ENCODE measurements around the gene RTN3. TPM values are rescaled to one million over a fixed set of nuclear protein-coding genes. Genes with fewer than 3 reads are reported as not detected.
"Not testable (repeated sequence)": the region's sequence is repeated elsewhere in the genome, so short reads cannot be mapped to it uniquely, and the experiment has no call there.

RTN3 gene
- total RNA-seq, 1 experiment from 2014 or later = 93.9 TPM

GRCh38 chr11:63764679-63765647 is 83.7 kb downstream of the RTN3 start:
- Histone ChIP-seq H3K4me1 (replicated peaks) (peaks cover 20% of the 10 kb centered on the region), H3K9me3 (replicated peaks) (peaks cover 10% of the 10 kb centered on the region), H3K27ac (no peak overlapping the region), H3K36me3 (peaks cover 72% of the 10 kb centered on the region), H3K27me3 (replicated peaks) (no peaks in the 10 kb centered on the region), H3K4me3 (no peak overlapping the region)
- DNase-seq (ENCODE audit: low read depth in 1 of 2, low spot score in 2 of 2) = no peak

DNA sequence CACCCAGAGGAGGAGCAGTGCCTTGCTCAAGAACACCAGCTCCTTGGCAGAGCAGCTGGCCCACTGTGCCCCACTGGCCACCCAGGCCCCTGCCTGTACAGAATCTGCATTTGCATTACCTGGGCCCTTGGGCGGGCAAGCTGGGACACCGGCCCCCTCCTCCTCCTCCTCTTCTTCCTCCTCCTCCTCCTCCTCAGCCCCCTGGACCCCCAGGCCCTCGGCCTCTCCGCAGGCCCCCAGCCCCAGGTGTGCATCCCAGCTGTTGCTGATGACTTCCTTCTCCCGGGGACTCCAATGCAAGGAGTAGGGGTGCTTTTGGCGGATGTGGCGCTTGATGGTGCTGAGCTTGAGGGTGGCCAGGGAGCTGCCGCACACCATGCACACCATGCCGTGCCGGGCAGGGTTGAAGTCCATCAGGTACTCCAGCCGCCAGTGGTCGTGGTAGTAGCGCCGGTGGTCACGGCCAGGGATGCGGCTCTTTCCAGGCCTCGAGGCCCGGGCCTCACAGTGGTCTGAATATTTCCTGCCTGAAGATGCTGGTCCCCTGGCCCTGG is 84.5 kb downstream of the RTN3 start:
- H3K27ac ChIP-seq = no peak overlapping the region
- H3K36me3 ChIP-seq = peaks cover 64% of the 10 kb centered on the region
- peaks cover 10% of the 10 kb centered on the region for H3K9me3 ChIP-seq (replicated peaks)
- H3K4me3 ChIP-seq = no peak overlapping the region
- no peaks in the 10 kb centered on the region for H3K27me3 ChIP-seq (replicated peaks)
- no peak for DNase-seq (ENCODE audit: low read depth in 1 of 2, low spot score in 2 of 2)
- H3K4me1 ChIP-seq (replicated peaks) = peaks cover 20% of the 10 kb centered on the region

DNA sequence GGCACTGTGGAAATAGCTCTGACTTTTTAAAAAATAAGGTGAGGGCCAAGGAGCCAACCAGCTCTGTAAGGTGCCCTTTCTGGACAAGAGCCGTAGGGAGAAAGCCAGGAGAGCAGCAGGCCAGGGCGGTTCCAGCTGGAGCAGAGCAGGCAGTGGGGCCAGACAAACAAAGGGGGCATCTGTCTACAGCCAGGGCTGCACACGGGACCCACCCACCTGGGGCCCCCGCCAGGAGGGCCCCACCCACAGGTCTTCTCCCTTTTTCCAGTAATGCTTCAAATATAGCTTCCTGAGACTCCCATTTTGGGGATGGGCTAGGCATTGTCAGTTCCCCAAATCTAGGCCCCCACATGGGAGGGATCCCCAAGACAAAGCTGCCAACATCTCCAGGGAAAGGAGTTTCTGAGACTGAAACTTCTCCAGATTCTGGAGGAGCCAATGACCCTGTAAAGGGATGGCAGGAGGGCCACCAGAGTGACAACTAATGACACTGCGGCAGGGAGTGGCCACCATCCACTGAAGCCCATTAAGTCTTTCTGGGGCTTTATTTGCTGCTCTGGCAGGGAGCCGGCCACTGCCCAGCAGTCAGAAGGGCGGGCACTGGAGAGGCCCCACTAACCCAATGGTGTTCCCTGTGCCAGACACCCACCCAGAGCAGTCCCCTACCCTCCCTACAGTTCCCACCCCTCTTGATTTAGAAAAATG is 85.4 kb downstream of the RTN3 start:
- H3K27ac ChIP-seq = no peak overlapping the region
- no peaks in the 10 kb centered on the region for H3K27me3 ChIP-seq (replicated peaks)
- peaks cover 10% of the 10 kb centered on the region for H3K9me3 ChIP-seq (replicated peaks)
- no peak for DNase-seq (ENCODE audit: low read depth in 1 of 2, low spot score in 2 of 2)
- no peak overlapping the region for H3K4me3 ChIP-seq
- peaks cover 20% of the 10 kb centered on the region for H3K4me1 ChIP-seq (replicated peaks)
- H3K36me3 ChIP-seq = peaks cover 55% of the 10 kb centered on the region

- Histone ChIP-seq H3K36me3 (peaks cover 50% of the 10 kb centered on the region), H3K27me3 (replicated peaks) (no peaks in the 10 kb centered on the region), H3K4me3 (peak overlapping the region; percentile 98), H3K9me3 (replicated peaks) (peaks cover 10% of the 10 kb centered on the region), H3K4me1 (replicated peaks) (peaks cover 20% of the 10 kb centered on the region), H3K27ac (no peak overlapping the region)
- DNase-seq (ENCODE audit: low read depth in 1 of 2, low spot score in 2 of 2) = no peak
These were observed 85.9 kb downstream of the RTN3 start for GRCh38 chr11:63767267-63767564.

DNA sequence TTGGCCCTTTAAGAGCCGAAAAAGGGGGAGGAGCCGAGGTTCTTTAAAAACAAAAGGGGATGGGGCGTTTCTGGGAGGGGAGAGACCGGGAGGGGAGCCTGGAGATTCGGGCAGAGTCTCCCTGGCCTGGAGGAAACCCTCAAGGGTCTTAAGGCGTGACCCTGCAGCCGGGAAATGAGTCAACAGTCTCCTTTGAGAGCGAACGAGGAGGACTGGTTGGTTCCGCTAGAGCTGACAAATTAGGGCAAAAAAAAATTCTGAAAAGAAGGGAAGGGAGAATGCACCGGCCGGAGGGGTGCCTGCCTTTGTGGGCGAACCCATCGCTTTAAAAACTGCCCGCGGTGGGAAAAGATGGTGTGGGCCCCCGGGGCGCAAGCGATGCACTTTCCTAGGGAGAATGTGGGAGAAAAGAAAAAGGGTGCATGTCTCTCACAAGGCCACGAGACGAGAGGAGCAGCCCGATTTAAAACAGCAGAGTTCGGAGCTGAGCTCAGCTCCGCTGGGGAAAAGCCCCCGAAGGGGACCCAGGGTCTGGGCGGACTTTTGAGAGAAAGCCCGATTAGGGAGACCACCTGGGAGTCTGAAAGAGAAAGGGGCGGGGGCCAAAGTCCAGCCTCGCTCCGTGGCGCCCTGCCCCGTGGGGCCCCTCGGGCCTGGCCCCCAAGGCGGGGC is 86.4 kb downstream of the RTN3 start:
- Histone ChIP-seq H3K36me3 (peaks cover 45% of the 10 kb centered on the region), H3K27ac (peak overlapping the region; percentile 35), H3K27me3 (replicated peaks) (no peaks in the 10 kb centered on the region), H3K4me1 (replicated peaks) (peaks cover 20% of the 10 kb centered on the region), H3K9me3 (replicated peaks) (peaks cover 10% of the 10 kb centered on the region), H3K4me3 (peak overlapping the region; percentile 98)
- peak; percentile 78 to 87 for DNase-seq (ENCODE audit: low read depth in 1 of 2, low spot score in 2 of 2)

GRCh38 chr11:63768237-63769041 is 87.1 kb downstream of the RTN3 start, which contains the start of gene ZFTA:
TSS of gene ZFTA (minus strand) at chr11:63768775. CDS start at chr11:63768622, 153 bp downstream.
- peaks cover 10% of the 10 kb centered on the region for H3K9me3 ChIP-seq (replicated peaks)
- DNase-seq (ENCODE audit: low read depth in 1 of 2, low spot score in 2 of 2) = peak; percentile 73 to 85
- peaks cover 37% of the 10 kb centered on the region for H3K36me3 ChIP-seq
- peak within 1 kb of the TSS; percentile 98 for H3K4me3 ChIP-seq
- H3K27ac ChIP-seq = peak within 1 kb of the TSS; percentile 49
- H3K4me1 ChIP-seq (replicated peaks) = peaks cover 20% of the 10 kb centered on the region
- no peaks in the 10 kb centered on the region for H3K27me3 ChIP-seq (replicated peaks)

GRCh38 chr11:63769042-63769713 is 87.9 kb downstream of the RTN3 start:
- Histone ChIP-seq H3K4me3 (peak overlapping the region; percentile 98), H3K36me3 (peaks cover 34% of the 10 kb centered on the region), H3K9me3 (replicated peaks) (peaks cover 10% of the 10 kb centered on the region), H3K27ac (peak overlapping the region; percentile 49; the same call in 1 of the 2 replicates), H3K4me1 (replicated peaks) (peaks cover 20% of the 10 kb centered on the region), H3K27me3 (replicated peaks) (no peaks in the 10 kb centered on the region)
- no peak for DNase-seq (ENCODE audit: low read depth in 1 of 2, low spot score in 2 of 2)

GRCh38 chr11:63769714-63770455 is 88.6 kb downstream of the RTN3 start:
- H3K27ac ChIP-seq = no peak overlapping the region
- H3K36me3 ChIP-seq = peaks cover 27% of the 10 kb centered on the region
- peak overlapping the region; percentile 98 for H3K4me3 ChIP-seq
- H3K9me3 ChIP-seq (replicated peaks) = peaks cover 10% of the 10 kb centered on the region
- peaks cover 20% of the 10 kb centered on the region for H3K4me1 ChIP-seq (replicated peaks)
- no peak for DNase-seq (ENCODE audit: low read depth in 1 of 2, low spot score in 2 of 2)
- no peaks in the 10 kb centered on the region for H3K27me3 ChIP-seq (replicated peaks)

GRCh38 chr11:63770763-63771162 is 89.5 kb downstream of the RTN3 start:
- peaks cover 10% of the 10 kb centered on the region for H3K9me3 ChIP-seq (replicated peaks)
- DNase-seq (ENCODE audit: low read depth in 1 of 2, low spot score in 2 of 2) = no peak
- H3K4me1 ChIP-seq (replicated peaks) = peaks cover 20% of the 10 kb centered on the region
- H3K36me3 ChIP-seq = peaks cover 18% of the 10 kb centered on the region
- H3K27me3 ChIP-seq (replicated peaks) = no peaks in the 10 kb centered on the region
- no peak overlapping the region for H3K27ac ChIP-seq
- no peak overlapping the region for H3K4me3 ChIP-seq

DNA sequence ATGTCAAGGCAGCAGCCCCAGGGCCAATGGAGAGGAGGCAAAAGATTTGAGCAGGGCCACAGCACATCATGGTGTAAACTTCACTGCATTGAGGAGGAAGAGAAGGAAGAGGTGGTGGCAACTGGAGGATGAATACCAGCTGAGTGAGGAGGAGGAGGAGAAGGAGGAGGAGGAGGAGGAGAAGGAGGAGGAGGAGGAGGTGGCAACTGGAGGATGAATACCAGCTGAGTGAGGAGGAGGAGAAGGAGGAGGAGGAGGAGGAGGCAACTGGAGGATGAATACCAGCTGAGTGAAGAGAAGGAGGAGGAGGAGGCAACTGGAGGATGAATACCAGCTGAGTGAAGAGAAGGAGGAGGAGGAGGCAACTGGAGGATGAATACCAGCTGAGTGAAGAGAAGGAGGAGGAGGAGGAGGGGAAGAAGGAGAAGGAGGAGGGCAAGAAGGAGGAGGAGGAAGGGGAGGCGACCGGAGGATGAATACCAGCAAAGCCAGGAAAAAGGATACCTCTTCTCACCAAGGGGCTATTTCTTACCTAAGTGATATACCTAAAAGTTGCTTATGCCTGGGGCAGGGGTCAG is 90.5 kb downstream of the RTN3 start:
- H3K27me3 ChIP-seq (replicated peaks); H3K27ac ChIP-seq; H3K4me3 ChIP-seq; H3K9me3 ChIP-seq (replicated peaks); DNase-seq (ENCODE audit: low read depth in 1 of 2, low spot score in 2 of 2): not testable (repeated sequence)
- H3K4me1 ChIP-seq (replicated peaks) = peaks cover 18% of the 10 kb centered on the region
- H3K36me3 ChIP-seq = peaks cover 13% of the 10 kb centered on the region

- no peak for DNase-seq (ENCODE audit: low read depth in 1 of 2, low spot score in 2 of 2)
- H3K4me3 ChIP-seq = no peak overlapping the region
These were observed 93.9 kb downstream of the RTN3 start for GRCh38 chr11:63775191-63775590.

DNA sequence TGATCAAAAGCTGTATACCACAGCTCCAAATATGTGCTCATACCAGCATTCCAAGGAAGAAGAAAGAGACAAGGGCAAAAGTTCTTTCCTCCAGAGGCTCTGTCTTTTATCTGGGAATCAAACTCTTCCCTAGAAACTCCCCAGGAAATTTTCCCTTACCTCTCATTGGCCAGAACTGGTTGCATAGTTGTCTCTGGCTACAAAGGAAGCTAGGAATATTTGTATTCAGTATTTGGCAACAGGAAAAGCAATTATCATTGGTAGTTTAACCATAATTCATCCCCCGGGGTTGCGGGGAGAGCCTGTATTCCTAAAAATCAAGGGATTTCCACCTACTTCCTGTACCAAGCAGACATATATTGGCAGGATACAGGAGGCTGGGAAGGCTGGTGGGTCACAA is 97.7 kb downstream of the RTN3 start:
- H3K4me1 ChIP-seq (replicated peaks) = peaks cover 13% of the 10 kb centered on the region
- H3K4me3 ChIP-seq = no peak overlapping the region
- H3K9me3 ChIP-seq (replicated peaks) = no peaks in the 10 kb centered on the region
- no peaks in the 10 kb centered on the region for H3K36me3 ChIP-seq
- peak in 1 of 2 experiments; percentile 63 for DNase-seq (ENCODE audit: low read depth in 1 of 2, low spot score in 2 of 2)
- H3K27me3 ChIP-seq (replicated peaks) = no peaks in the 10 kb centered on the region
- no peak overlapping the region for H3K27ac ChIP-seq

More at GRCh38 chr11:63775191-63775590, 93.9 kb downstream of the RTN3 start:
- no peak overlapping the region for H3K27ac ChIP-seq
- H3K4me1 ChIP-seq (replicated peaks) = peaks cover 13% of the 10 kb centered on the region
- H3K9me3 ChIP-seq (replicated peaks) = no peaks in the 10 kb centered on the region
- no peaks in the 10 kb centered on the region for H3K36me3 ChIP-seq
- no peaks in the 10 kb centered on the region for H3K27me3 ChIP-seq (replicated peaks)

Data from SJSA1 (cell line).